Right lobe of liver (tissue), 4 donors: ENCODE results near the gene FHOD1.

Source experiments
- POLR2A ChIP-seq: fragments of 450-650 bp; IDR thresholded peaks from one replicate; pipeline ENCODE4 v1.6.1; 2017; ENCODE audit warnings: antibody characterized with exemption, mild to moderate bottlenecking
- TF ChIP-seq, protein P1 (sequence below), 4 donors: fragments of 200-600 bp in 3 of 4; fragments of 450-650 bp in 1 of 4; IDR thresholded peaks; one replicate each; pipeline versions ENCODE4 v1.5.1 to v1.8.0; 2016 to 2022; ENCODE audit warnings: antibody characterized with exemption in 4 of 4, mild to moderate bottlenecking in 2 of 4
- donor health status: DM: no; HTN: no; CAD: no.
- donor health status: DM: no; HTN: no; CAD: no.
- donor health status: DM: no; HTN: yes; CAD: no.

DNA sequence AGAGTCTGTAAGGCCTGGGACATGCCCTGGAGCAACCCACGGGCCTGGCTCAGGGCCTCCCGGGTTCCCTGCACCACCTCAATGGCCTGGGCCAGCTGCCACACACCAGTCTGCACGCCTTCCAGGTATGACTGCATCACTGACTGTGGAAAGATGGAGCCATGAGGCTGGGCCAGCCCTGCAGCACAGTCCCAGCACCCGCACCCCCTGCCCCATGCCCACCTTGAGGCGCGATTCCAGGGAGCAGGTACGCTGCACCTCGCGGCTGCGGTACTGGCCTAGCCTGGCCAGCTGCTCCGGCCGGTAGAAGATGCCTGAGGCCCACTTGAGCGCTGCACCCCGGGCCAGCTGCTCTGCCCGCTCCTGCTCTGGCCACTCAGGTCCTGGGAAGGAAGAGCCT is 58.5 kb downstream of the FHOD1 start:
- TF ChIP-seq, protein P1, sequence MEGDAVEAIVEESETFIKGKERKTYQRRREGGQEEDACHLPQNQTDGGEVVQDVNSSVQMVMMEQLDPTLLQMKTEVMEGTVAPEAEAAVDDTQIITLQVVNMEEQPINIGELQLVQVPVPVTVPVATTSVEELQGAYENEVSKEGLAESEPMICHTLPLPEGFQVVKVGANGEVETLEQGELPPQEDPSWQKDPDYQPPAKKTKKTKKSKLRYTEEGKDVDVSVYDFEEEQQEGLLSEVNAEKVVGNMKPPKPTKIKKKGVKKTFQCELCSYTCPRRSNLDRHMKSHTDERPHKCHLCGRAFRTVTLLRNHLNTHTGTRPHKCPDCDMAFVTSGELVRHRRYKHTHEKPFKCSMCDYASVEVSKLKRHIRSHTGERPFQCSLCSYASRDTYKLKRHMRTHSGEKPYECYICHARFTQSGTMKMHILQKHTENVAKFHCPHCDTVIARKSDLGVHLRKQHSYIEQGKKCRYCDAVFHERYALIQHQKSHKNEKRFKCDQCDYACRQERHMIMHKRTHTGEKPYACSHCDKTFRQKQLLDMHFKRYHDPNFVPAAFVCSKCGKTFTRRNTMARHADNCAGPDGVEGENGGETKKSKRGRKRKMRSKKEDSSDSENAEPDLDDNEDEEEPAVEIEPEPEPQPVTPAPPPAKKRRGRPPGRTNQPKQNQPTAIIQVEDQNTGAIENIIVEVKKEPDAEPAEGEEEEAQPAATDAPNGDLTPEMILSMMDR (IDR thresholded peaks at IDR 0.05), result no peak
- TF ChIP-seq POLR2A, result no peak
